HG03378 (cell line): ENCODE data around the gene PTPRN2.

Experiments
- ATAC-seq: cut with Tn5 transposase; IDR thresholded peaks from one replicate; pipeline ENCODE4 v1.9.1; 2021; ENCODE audit warnings: mild to moderate bottlenecking, moderate library complexity; ENCODE audit not compliant: unreplicated experiment

The PTPRN2 gene

DNA sequence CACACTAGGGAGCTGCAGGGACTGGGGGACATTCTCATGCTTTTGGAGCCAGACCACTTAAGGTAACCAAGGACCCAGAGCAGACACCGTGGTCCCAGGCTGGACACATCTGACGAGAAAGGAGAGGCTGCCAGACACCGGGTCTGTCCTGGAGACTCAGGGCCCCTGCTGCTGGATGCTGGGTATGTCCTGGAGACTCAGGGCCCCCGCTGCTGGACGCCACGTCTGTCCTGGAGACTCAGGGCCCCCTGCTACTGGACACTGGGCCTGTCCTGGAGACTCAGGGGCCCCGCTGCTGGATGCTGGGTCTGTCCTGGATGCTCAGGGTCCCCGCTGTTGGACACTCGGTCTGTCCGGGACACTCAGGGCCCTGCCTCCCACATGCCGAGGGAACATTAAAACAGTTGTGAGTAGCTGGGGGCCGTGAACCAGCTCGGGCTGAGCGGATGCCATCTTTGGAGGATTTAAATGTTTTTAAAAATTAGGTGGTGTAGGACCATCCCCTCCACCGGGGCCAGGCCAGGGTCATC is 1001.1 kb downstream of the PTPRN2 start:
- no peak for ATAC-seq

DNA sequence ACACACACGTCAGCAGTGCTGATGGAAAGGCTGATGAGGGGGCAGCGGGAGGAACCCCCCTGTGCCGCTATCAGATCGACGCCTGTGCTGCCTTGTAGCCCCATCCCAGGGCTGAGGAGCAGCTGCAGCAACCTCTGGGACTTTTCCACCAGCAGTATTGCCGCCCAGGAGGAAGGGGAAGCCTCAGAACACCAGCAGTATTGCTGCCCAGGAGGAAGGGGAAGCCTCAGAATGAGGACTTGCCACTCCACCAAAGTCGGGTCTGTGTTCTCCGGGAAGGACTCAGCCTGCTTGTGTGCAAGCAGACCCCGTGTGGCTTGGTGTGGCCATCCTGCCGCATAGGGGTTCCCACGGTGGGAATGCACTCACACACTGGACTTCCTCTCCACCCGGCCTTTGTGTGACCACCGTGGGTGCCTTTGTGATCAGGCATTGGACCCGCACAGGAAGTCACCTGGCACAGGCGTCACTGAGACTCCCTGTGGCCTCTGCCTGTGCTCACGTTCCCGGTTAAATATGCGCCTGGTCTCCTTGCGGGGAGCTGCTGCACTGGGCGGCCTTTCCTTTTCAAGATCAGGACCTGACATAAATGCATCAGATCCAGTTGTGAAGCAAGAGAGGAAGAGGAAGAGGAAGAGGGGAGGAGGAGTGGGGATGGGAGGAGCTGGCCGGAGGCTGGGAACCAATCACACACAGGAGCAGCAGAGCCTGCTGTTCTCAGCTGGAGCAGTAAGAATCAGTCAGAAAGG is 1002.3 kb downstream of the PTPRN2 start:
- ATAC-seq, result no peak

DNA sequence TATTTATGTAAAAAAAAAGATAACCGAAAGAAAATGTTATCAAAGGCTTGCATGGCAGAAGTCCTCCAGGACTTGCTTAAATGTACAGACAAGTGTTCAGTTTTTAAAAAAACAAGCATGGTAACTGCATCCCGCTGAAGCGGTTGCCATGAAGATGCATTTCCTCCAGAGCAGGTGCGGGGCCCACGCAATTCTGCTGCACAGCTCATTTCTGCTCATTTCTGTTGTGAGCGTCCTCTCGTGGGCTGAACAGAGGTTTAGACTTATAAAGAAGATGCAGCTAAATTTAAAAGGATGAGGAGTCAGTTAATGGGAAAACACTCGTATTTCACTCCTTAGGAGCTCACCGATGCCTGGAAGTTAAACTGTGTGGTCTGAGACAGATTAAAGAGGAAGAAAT is 1003.2 kb downstream of the PTPRN2 start:
- ATAC-seq, result no peak

DNA sequence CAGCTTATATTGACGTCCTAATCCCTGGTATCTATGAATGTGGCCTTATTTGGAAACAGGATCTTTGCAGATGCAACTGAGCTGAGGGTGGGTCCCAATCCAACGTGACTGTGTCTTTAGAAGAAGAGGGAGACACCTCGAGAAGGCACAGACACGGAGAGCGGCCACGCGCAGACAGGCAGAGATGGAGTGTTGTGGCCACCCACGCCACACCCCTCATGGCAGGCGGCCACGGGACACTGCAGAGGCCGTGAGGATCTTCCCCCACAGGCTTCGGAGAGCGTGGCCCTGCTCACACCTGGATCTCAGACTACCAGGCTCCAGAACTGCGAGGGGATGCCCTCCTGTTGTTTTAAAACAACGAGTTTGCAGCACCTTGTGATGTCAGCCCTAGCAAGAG is 1005.9 kb downstream of the PTPRN2 start:
- no peak for ATAC-seq

DNA sequence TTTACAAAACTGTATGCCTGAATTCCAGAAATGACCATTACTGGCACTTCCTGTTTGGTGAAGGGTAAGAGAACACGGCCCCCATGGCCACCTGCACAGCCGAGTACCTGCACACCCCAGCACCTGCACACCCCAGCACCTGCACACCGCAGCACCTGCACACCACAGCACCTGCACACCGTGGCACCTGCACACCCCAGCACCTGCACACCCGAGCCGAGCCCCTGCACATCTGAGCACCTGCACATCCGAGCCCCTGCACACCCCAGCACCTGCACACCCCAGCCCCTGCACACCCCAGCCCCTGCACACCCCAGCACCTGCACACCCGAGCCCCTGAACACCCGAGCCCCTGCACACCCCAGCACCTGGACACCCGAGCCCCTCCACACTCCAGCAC is 1007.3 kb downstream of the PTPRN2 start:
- no peak for ATAC-seq

DNA sequence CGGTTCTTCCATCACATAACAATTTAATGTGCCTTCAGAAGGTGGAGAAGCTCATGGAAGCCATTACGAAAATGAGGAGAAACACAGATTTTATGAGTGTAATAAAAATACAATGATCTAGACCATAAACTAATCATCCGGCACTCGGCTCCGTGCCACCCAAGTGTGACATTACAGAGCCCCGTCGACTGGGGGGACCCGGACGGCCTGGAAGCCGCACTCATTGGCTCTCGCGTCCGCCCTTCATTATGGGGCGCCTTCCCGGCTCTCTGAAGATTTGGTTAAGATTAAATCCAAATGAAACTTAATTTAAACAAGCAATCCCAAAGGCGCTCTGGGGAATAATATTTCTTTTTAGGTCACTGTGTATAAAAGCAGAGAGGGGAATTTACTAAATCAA is 1008.2 kb downstream of the PTPRN2 start:
- no peak for ATAC-seq

DNA sequence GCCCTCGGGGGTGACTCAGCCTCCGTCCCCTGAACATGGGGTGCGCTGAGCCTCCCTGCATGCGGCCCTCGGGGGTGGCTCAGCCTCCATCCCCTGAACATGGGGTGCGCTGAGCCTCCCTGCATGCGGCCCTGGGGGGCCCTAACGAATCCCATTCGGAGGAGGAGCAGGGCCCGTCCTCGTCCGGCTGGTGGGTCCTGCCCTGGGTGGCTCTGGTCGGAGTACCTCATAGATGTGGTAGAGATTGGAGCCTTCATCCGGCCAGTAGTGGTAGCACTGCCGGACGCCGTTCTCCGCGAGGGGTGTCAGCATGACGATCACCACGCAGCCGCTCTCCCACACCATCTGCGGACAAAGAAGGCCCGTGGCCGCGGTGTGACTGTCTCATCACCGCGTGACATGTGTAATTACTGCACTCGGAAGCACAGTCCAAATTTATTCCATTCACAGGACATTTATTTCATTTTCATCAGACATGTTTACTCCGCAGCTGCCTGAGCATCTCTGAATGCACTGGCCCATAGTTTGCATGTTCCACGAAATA is 1009.8 kb downstream of the PTPRN2 start:
- no peak for ATAC-seq

DNA sequence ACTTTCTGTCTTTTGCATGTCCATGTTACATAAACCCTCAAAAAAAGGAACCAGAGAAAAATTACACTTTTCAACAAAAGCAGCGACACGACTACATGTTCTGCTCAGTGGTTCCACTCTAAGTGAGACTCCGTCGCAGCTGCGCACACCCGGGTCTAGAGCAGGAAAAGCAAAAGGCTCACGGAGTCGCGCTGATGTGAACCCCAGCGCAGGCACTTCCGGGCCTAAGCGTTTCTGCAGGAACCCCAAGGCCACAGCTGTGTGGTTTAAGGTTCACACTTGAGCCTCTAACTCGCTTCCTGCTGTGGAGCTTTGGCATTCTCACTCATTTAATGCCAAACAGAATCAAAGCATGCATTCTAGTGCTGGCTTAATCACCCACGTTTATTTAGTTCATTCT is 1010.6 kb downstream of the PTPRN2 start:
- ATAC-seq, result no peak

DNA sequence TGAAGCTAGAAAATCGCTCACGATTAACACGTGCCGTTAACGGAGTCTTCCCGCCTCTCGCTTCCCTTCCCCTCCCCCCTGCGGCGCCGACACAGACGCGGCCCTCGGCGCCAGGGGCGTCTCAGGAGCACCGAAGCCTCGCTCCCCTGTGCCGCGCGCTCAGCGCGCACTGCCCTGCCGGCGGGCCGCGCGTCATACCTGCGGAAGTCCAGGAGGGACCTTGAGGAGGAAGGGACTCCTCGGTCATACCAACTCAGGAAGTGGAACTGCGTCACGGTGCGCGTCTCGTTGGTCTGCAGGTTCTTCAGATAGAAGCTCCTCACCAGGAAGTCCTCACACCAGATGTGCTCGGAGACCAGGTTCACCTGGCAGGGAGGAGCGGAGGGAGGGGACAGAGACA is 1011.2 kb downstream of the PTPRN2 start:
- no peak for ATAC-seq

DNA sequence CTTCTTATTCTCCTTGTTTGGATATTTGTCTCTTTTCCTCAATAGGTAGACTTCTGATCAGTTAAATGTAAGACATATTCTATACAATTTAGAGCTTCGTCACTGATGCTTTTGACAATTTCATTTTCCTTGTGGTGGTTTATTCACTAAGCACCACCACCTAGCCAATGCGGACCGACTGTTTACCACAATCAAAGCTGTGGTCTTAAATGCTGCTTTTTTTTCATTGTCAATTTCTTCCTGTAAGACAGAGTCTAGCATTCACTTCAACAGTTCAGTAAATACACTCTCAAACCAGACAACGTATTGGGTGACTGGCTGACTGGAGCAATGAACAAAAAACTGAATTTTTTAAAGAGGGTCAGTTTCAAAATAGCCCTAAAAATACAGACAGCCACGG is 1011.8 kb downstream of the PTPRN2 start:
- ATAC-seq, result no peak

DNA sequence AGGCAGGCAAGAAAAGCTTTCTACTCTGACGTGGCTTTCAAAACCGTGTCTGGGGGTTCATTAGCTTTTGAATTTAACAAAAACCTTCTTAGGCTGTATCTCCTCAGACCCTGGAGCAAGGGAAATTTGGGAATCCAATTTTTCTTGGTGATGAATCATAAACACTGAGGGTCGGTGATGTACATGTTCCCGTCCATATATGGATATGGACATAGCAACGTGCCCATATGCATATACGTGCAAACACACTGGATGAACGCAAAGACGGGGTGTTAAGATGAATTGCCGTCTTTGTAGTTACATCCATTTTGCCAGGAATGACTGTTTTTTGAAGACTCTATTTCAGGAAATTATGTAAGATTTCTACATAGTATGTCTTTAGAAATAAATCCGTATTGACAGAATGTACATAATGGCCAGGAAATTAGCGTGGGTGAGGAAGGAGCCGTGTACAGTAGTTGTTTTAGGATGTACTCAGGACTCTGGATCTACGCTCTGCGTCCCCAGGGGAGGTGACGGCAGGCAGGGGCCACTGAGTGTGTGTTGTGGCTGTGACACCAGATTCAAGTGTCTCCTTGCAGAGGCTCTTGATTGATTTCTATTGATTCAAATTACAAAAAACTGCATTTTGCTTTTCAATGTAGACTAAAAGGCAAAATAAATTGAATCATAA is 1012.6 kb downstream of the PTPRN2 start:
- no peak for ATAC-seq

DNA sequence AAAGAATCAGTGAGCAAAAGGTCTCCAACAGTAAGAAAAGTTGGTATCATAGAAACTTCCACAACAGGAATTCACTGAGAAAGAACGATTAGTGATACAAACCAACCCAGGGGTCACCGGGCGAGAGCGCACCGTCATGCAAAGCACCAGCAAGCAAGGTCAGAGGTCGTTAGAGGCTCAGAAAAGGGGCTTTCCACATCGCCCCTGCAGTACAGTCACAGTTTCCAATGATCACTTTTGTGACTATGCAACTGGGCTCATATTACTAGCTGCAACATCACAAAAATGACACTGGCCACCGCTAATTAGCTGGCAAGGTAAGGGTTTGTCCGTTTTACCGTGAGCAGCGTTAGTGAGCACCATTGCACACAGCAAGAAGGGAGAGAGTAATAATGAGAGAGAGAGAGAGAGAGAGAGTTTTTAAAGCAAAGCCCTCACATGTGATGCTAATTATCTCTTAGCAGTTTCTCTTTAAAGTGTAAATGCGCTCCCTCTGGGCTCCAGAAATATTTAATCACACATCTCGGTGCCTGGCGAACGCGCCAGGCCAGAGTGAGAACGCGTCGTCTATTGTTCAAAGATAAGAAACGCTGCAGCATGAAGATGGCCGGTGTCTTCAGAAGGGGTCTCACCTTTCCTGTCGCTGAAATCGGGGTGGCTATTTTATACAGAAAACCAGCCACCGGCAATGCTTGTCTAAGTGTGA is 1013.4 kb downstream of the PTPRN2 start:
- ATAC-seq, result no peak

DNA sequence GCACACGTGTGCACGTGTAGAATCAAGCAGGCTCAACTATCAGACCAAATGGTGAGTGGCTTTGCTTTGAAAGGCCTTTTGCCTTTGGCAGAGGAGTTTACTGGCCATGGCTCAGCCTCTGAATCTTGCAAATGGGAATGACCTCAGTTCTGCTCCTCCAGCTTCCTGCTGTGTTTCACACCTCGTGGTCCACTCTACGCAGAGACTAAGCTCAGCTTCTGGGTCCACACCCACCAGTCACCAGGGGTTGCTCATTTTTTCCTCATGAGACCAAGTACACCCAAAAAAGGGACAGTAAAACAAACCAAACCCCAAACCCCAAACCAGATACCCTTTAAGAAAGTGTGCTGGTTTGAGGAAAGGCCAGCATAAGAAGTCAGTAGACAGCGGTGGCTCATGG is 1014.4 kb downstream of the PTPRN2 start:
- ATAC-seq, result no peak

DNA sequence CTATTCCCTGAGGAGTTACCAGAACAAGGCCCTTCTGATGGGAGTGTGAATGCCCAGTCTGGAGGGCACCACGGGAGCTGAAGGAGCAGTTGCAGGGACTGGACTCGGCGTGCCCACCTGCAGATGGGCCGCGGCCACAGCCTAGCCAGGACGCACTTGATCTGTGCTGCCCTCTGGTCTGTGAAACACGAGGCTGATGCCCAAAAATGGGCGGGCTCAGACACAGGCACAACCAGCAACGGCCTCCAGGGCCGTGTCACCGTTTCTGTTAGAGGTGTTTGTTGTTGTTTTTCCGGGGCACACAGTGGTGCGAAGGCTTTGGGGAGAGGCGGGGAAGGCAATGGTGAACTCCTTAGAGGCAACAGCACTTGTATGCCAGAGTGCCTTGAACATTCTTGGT is 1015.0 kb downstream of the PTPRN2 start:
- ATAC-seq, result no peak

DNA sequence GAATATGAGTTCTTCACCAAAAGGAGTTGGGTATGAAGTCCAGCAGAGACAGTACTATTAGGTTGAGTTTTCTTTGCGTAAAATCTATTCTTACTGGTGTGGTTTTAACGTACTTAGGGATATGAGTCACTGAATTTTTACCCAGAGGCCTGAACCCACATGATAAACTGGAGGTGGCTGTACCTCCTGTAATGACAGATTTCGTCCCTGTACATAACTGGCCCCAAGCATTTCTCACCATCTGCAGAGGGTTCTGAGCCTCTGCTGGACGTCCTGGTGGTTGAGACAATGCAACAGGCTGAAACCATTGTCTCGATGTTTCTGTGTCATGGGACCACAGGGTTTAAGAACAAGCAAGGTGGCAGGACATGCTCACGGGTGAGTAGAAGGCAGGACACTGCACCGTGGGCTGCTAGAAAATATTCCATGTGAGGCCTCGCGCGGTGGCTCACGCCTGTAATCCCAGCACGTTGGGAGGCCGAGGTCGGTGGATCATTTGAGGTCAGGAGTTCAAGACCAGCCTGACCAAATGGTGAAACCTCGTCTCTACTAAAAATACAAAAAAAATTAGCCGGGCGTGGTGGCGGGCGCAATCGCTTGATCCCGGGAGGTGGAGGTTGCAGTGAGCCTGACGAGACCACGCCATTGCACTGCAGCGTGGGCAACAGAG is 1017.0 kb downstream of the PTPRN2 start:
- no peak for ATAC-seq

DNA sequence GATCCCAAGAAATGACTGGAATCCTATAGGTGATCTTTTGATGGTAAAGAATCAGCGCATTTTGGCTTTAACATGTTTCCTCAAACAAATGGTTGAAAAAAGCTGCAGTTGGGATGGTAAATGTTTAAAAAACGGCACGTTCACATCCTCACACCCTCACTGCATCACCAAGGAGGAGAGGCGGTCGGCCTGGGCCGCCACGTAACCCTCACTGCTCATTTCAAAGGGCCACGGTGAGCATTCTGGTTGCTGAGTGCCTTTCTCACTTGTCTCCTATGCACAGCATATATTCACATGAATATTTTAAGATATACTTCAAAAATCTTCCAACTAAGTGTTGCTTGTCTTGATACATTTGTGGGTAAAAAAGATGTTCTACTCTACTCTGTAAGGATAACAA is 1017.7 kb downstream of the PTPRN2 start:
- ATAC-seq, result no peak

DNA sequence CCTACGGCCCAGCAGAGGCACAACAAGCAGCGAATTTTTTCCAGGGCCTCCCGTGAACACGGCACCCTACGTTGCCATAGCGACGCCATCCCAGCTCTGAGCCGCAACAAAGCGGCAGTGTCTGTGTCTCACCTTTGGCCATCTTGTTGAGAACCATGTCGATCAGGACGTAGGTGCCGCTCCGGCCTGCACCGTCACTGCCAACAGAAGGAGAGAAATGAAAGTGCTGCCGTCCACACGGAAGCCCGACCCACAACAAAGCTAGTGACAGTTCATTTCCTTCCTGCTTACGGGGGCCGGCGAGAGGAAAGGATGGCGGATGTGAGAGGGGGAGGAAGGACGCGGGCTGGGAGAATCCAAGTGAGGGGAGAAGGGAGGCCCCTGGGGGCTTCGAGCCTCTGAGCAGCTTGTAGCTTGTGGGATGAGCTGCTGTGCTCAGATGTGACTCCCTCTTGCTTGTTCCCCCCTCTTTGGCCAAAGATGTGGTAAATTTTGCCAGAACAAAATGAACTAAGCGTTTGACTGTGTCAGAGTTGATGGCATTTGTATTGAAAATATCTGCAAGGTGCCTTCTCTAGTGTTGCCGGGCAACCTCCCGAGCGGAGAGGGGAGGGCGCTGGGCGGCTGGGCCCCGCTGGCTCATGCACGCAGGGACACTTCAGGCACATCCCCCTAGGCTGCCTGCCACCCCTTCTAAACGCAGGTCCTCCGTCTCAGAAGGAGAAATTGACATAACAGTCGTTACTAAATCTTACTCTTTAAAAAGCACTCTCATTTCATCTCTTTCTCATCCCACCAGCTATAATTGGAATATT is 1018.6 kb downstream of the PTPRN2 start:
- peak; percentile 60 for ATAC-seq

DNA sequence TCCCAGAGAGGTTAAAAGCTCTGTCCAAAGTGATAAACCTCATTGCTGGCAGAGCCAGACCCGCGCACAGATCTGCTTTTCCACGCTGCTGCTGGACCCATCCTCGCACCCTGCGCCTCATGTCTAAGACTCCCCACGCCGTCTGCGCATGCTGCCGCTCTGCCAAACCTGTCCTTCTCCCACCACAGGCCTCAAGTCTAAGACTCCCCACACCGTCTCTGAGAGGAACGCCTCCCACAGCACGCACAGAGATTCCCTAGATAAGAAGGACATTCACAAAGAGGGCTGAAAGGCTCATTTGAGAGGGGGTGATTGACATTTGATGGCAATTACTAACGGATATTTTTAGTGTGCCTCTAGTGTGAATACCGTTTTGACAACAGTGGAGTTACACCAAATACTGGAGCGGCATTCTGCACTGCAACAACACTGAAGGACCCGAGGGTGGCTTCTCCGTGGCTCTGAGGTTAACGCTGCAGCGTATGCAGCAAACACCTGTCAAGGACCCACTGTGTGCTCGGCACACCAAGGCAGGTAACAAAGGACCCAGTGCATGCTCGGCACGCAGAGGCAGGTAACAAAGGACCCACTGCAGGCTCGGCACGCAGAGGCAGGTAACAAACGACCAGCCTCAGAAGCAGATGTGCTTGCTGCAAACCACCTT is 1019.4 kb downstream of the PTPRN2 start:
- ATAC-seq, result no peak

DNA sequence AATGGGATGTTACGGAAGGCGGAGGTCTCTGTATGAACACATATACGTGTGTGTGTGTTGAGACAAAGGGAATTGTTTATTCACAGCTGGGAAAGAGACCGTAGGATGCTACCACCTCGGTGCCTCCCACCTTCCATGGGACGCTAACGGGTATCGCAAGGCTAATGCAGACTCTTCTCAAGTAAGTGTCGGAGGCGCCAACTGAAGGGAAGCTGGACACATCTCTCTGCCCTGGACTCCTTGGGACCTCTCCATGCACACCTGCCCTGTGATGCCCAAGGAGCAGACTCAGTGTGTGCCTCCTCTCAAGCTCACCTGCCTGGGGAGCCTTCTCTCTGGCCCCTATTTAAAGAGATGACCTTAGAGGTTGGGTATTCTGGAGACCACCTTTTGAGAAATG is 1020.0 kb downstream of the PTPRN2 start:
- ATAC-seq, result no peak

DNA sequence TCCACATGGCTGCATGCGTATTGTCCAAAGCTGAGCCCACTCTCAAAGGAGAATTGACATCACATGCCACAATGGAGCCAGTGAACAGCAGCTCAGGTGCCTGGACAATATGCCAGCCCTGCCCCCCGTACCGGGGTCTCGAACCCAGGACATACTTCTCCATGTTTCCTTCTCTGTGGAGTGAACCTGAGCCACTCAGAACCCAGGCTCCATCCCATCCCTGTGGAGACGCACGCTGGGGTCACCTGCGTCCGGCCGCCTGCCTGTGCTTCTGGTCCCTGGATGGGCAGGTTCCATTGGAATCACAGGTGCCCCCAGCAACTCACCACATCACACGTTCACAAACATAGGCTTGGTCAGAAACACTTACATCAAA is 1021.0 kb downstream of the PTPRN2 start:
- no peak for ATAC-seq
